GM10248 (cell line): ENCODE results near the gene DNAH10.

ENCODE experiments used
- CTCF ChIA-PET: fragments of 300-600 bp; sonication (Branson Sonifier 250); formaldehyde crosslinking; extraction: SDS; loops from one replicate; lab custom pipeline; 2021; ENCODE audit warnings: antibody characterized with exemption; lab: Yijun Ruan, JAX
- POLR2A ChIA-PET: fragments of 350-650 bp; sonication (Branson Sonifier 250); formaldehyde crosslinking; extraction: SDS; loops from one replicate; lab custom pipeline; 2020; ENCODE audit warnings: antibody characterized with exemption; lab: Yijun Ruan, JAX
- DNase-seq: peaks from one replicate; pipeline ENCODE4 v3.0.0; 2012; ENCODE audit errors: extremely low spot score
- CTCF ChIP-seq: IDR thresholded peaks from 2 replicates; pipeline ENCODE4 v1.5.1; 2012; ENCODE audit warnings: mild to moderate bottlenecking, low read depth; ENCODE audit errors: extremely low read depth, missing control alignments, control extremely low read depth

DNAH10 gene

GRCh38 chr12:123960856-123961255 lies 198.8 kb downstream of the DNAH10 start:
- CTCF ChIA-PET: interaction anchor here (0.9 to 1.5 kb wide), 4 partner anchors 13 to 56 kb away, joined by 3 read pairs; no protein-coding TSS in a partner anchor
- no peak for DNase-seq

GRCh38 chr12:123961585-123962345 lies 199.7 kb downstream of the DNAH10 start:
- DNase-seq: no peak
- TF ChIP-seq CTCF: no peak
- POLR2A ChIA-PET: no interaction called here
- CTCF ChIA-PET: interaction anchor here (1.1 to 1.5 kb wide), 4 partner anchors 8 to 57 kb away, joined by 3 read pairs; no protein-coding TSS in a partner anchor

More at GRCh38 chr12:123960856-123961255, 198.8 kb downstream of the DNAH10 start:
- TF ChIP-seq CTCF: no peak
- POLR2A ChIA-PET: no interaction called here

- POLR2A ChIA-PET: no interaction called here
- no peak for TF ChIP-seq CTCF
- CTCF ChIA-PET: interaction anchor here (1.1 to 1.5 kb wide), 3 partner anchors 9 to 25 kb away, joined by 3 to 5 read pairs (median 3); no protein-coding TSS in a partner anchor
- DNase-seq: no peak
Measured at GRCh38 chr12:123962513-123962912, 200.4 kb downstream of the DNAH10 start.

GRCh38 chr12:123963821-123964220 lies 201.7 kb downstream of the DNAH10 start:
- ChIA-PET POLR2A (no interaction called here), CTCF (interaction anchor here (1.5 to 3.1 kb wide), 2 partner anchors 23 to 60 kb away, joined by 5 to 12 read pairs; no protein-coding TSS in a partner anchor)
- no peak for DNase-seq
- TF ChIP-seq CTCF: no peak

- POLR2A ChIA-PET: no interaction called here
- no peak for TF ChIP-seq CTCF
- CTCF ChIA-PET: interaction anchor here (1.1 to 3.1 kb wide), 5 partner anchors 11 to 61 kb away, joined by 3 to 12 read pairs (median 5); no protein-coding TSS in a partner anchor
- DNase-seq: no peak
Measured at GRCh38 chr12:123965382-123965781, 203.3 kb downstream of the DNAH10 start.

- CTCF ChIA-PET: interaction anchor here (1.5 to 3.1 kb wide), 3 partner anchors 17 to 62 kb away, joined by 3 to 12 read pairs (median 11); no protein-coding TSS in a partner anchor
- no peak for DNase-seq
Measured at GRCh38 chr12:123966596-123966995, 204.5 kb downstream of the DNAH10 start.

More at GRCh38 chr12:123966596-123966995, 204.5 kb downstream of the DNAH10 start:
- POLR2A ChIA-PET: no interaction called here
- TF ChIP-seq CTCF: no peak
